Measurements from ENCODE around the gene EVPL. TPM values are rescaled to one million over a fixed set of nuclear protein-coding genes. Genes with fewer than 3 reads are reported as not detected.

EVPL gene
- total and polyA plus RNA-seq, 4 donors: 10.9 to 38.4 (median 35.0) TPM

GRCh38 chr17:76050538-76051467 is 23.7 kb upstream of the EVPL start:
- ATAC-seq (ENCODE audit: insufficient read depth, low FRiP score) (peak; percentile 9), DNase-seq (no peak)
- Histone ChIP-seq H3K4me3 (no peak overlapping the region), H3K9me3 (ENCODE audit: control insufficient read depth in 4 of 4, insufficient read depth in 3 of 4, low read length in 3 of 4) (no peaks in the 10 kb centered on the region), H3K36me3 (ENCODE audit: control insufficient read depth in 4 of 4, insufficient read depth in 4 of 4, low read length in 4 of 4) (peaks cover 32 to 41% (median 34%) of the 10 kb centered on the region in 4 donors), H3K27ac (ENCODE audit: low read depth in 1 of 2, low read length in 1 of 2) (peak overlapping the region in 1 of 2 donors; percentile 89), H3K4me1 (ENCODE audit: control insufficient read depth in 5 of 5, insufficient read depth in 5 of 5, low read length in 5 of 5) (peaks cover 0 to 19% (median 0%) of the 10 kb centered on the region in 5 donors), H3K9ac (ENCODE audit: insufficient read depth in 1 of 2, low read length in 2 of 2) (peak overlapping the region in 1 of 2 donors; percentile 1), H3K27me3 (ENCODE audit: control insufficient read depth in 3 of 3, insufficient read depth in 3 of 3, low read length in 2 of 3) (no peaks in the 10 kb centered on the region)
- TF ChIP-seq CTCF (IDR thresholded peaks at IDR 0.05; ENCODE audit: control extremely low read depth, extremely low read depth): no peak
- 73 to 91% methylated on average over 11 of the region's 11 CpGs for WGBS, 2 donors

GRCh38 chr17:76049836-76050537 is 22.9 kb upstream of the EVPL start:
- H3K9ac ChIP-seq (ENCODE audit: insufficient read depth in 1 of 2, low read length in 2 of 2): peak overlapping the region in 1 of 2 donors; percentile 1
- H3K27me3 ChIP-seq (ENCODE audit: control insufficient read depth in 3 of 3, insufficient read depth in 3 of 3, low read length in 2 of 3): no peaks in the 10 kb centered on the region
- peak overlapping the region in 1 of 2 donors; percentile 89 for H3K27ac ChIP-seq (ENCODE audit: low read depth in 1 of 2, low read length in 1 of 2)
- no peak for TF ChIP-seq CTCF (IDR thresholded peaks at IDR 0.05; ENCODE audit: control extremely low read depth, extremely low read depth)
- 77 to 88% methylated on average over 15 of the region's 15 CpGs for WGBS, 2 donors
- no peak overlapping the region for H3K4me3 ChIP-seq
- no peak for DNase-seq
- peaks cover 0 to 19% (median 0%) of the 10 kb centered on the region in 5 donors for H3K4me1 ChIP-seq (ENCODE audit: control insufficient read depth in 5 of 5, insufficient read depth in 5 of 5, low read length in 5 of 5)
- ATAC-seq (ENCODE audit: insufficient read depth, low FRiP score): no peak
- no peaks in the 10 kb centered on the region for H3K9me3 ChIP-seq (ENCODE audit: control insufficient read depth in 4 of 4, insufficient read depth in 3 of 4, low read length in 3 of 4)
- peaks cover 32 to 44% (median 34%) of the 10 kb centered on the region in 4 donors for H3K36me3 ChIP-seq (ENCODE audit: control insufficient read depth in 4 of 4, insufficient read depth in 4 of 4, low read length in 4 of 4)

- no peak overlapping the region for H3K4me3 ChIP-seq
- H3K9me3 ChIP-seq (ENCODE audit: control insufficient read depth in 4 of 4, insufficient read depth in 3 of 4, low read length in 3 of 4): no peaks in the 10 kb centered on the region
- DNase-seq (no peak), ATAC-seq (ENCODE audit: insufficient read depth, low FRiP score) (no peak)
- H3K27me3 ChIP-seq (ENCODE audit: control insufficient read depth in 3 of 3, insufficient read depth in 3 of 3, low read length in 2 of 3): no peaks in the 10 kb centered on the region
- H3K9ac ChIP-seq (ENCODE audit: insufficient read depth in 1 of 2, low read length in 2 of 2): no peak overlapping the region
- peaks cover 0 to 19% (median 0%) of the 10 kb centered on the region in 5 donors for H3K4me1 ChIP-seq (ENCODE audit: control insufficient read depth in 5 of 5, insufficient read depth in 5 of 5, low read length in 5 of 5)
- H3K36me3 ChIP-seq (ENCODE audit: control insufficient read depth in 4 of 4, insufficient read depth in 4 of 4, low read length in 4 of 4): peaks cover 37 to 45% (median 38%) of the 10 kb centered on the region in 4 donors
- 85 to 91% methylated on average over 3 of the region's 3 CpGs for WGBS, 2 donors
- peak overlapping the region in 1 of 2 donors; percentile 73 for H3K27ac ChIP-seq (ENCODE audit: low read depth in 1 of 2, low read length in 1 of 2)
- no peak for TF ChIP-seq CTCF (IDR thresholded peaks at IDR 0.05; ENCODE audit: control extremely low read depth, extremely low read depth)
These were observed 22.1 kb upstream of the EVPL start for GRCh38 chr17:76049239-76049638.

Data from lung (tissue), 12 donors.